PC-3 (cell line): ENCODE measurements around the gene RCBTB2. TPM values are rescaled to one million over a fixed set of nuclear protein-coding genes. Genes with fewer than 3 reads are reported as not detected.

Experiments used
- ATAC-seq: fragments of 200-7000 bp; cut with Tn5 transposase; 2 replicates; pipeline ENCODE4 v1.9.1; 2020; ENCODE audit warnings: mild to moderate bottlenecking, moderate library complexity
- BruUV-seq: library from RNA; stranded (reverse); fragments of 400-500 nt; replicated peaks from 2 replicates; lab custom pipeline; 2021; lab: Mats Ljungman, UMichigan
- CTCF ChIA-PET: fragments of 300-600 bp; sonication (Branson Sonifier 250); formaldehyde crosslinking; loops from one replicate; lab custom pipeline; 2022; ENCODE audit warnings: antibody characterized with exemption; lab: Charles Lee
- POLR2A ChIA-PET: fragments of 300-600 bp; sonication (Branson Sonifier 250); formaldehyde crosslinking; loops from one replicate; lab custom pipeline; 2022; ENCODE audit warnings: antibody characterized with exemption; ENCODE audit not compliant: unreplicated experiment; lab: Charles Lee
- DNase-seq: peaks from one replicate; pipeline ENCODE4 v3.0.0-alpha.2; 2015
- H2AFZ ChIP-seq: fragments of 300-600 bp; sonication (generic); 2 replicates; pipeline ENCODE4 v1.6.0; 2016; ENCODE audit warnings: antibody characterized with exemption, low read length
- H3F3A ChIP-seq: fragments of 300-600 bp; sonication (generic); one replicate; pipeline ENCODE4 v1.6.0; 2017; ENCODE audit warnings: antibody characterized with exemption, low read length, control low read depth, mild to moderate bottlenecking; ENCODE audit not compliant: unreplicated experiment
- H3K27ac ChIP-seq: fragments of 300-600 bp; sonication (generic); 2 replicates; pipeline ENCODE4 v1.5.1; 2016; ENCODE audit warnings: mild to moderate bottlenecking, low read length
- H3K27me3 ChIP-seq: fragments of 300-600 bp; sonication (generic); 2 replicates; pipeline ENCODE4 v1.6.1; 2016; ENCODE audit warnings: low read length, mixed read lengths
- H3K36me3 ChIP-seq: fragments of 300-600 bp; sonication (generic); 2 replicates; pipeline ENCODE4 v1.6.1; 2016; ENCODE audit warnings: low read depth, mixed run types, low read length, mixed read lengths
- H3K4me1 ChIP-seq: fragments of 300-600 bp; sonication (generic); 2 replicates; pipeline ENCODE4 v1.5.1; 2016; ENCODE audit warnings: low read length; ENCODE audit not compliant: insufficient read depth
- H3K4me2 ChIP-seq: fragments of 300-600 bp; sonication (generic); 2 replicates; pipeline ENCODE4 v1.6.0; 2016; ENCODE audit warnings: low read length
- H3K4me3 ChIP-seq: fragments of 300-600 bp; sonication (generic); 2 replicates; pipeline ENCODE4 v1.5.1; 2016; ENCODE audit warnings: mild to moderate bottlenecking, low read length, mixed read lengths
- H3K79me2 ChIP-seq: fragments of 300-600 bp; sonication (generic); 2 replicates; pipeline ENCODE4 v1.6.1; 2017; ENCODE audit warnings: low read length, mixed read lengths
- H3K9ac ChIP-seq: fragments of 300-600 bp; sonication (generic); 2 replicates; pipeline ENCODE4 v1.6.0; 2016; ENCODE audit warnings: mild to moderate bottlenecking, low read length
- H3K9me2 ChIP-seq: fragments of 300-600 bp; sonication (generic); replicated peaks from 2 replicates; pipeline ENCODE4 v1.6.1; 2016; ENCODE audit warnings: mixed run types, low read length, mixed read lengths
- H3K9me3 ChIP-seq: fragments of 300-600 bp; sonication (generic); 2 replicates; pipeline ENCODE4 v1.6.1; 2016; ENCODE audit warnings: low read length, mixed read lengths
- H4K20me1 ChIP-seq: fragments of 300-600 bp; sonication (generic); 2 replicates; pipeline ENCODE4 v1.6.1; 2016; ENCODE audit warnings: low read length, mixed read lengths
- EZH2 ChIP-seq: fragments of 300-600 bp; sonication (generic); IDR thresholded peaks from one replicate; pipeline ENCODE4 v1.6.1; 2017; ENCODE audit warnings: antibody characterized with exemption, mild to moderate bottlenecking, low read length; ENCODE audit not compliant: unreplicated experiment
- EZH2phosphoT487 ChIP-seq: fragments of 300-600 bp; sonication (generic); IDR thresholded peaks from 2 replicates; pipeline ENCODE4 v1.6.1; 2018; ENCODE audit warnings: mild to moderate bottlenecking, antibody characterized with exemption, low read length, borderline replicate concordance
- intact Hi-C: fragments of 100-400 bp; cut with micrococcal nuclease; formaldehyde crosslinking; loops from 2 replicates; pipeline ENCODE4 v1.9.0; 2023
- total RNA-seq: library from RNA; depleted of rRNA; stranded (reverse); fragments of >200 nt; gene quantifications from 2 replicates; pipeline ENCODE4 v1.2.3, GENCODE V29; 2014
- TF ChIP-seq, protein P1 (sequence below): fragments of 300-600 bp; sonication (generic); conservative IDR thresholded peaks from 2 replicates; pipeline ENCODE4 v1.5.1; 2017; ENCODE audit warnings: antibody characterized with exemption, low read depth, mild to moderate bottlenecking, low read length

RCBTB2 gene
- total RNA-seq, 1 experiment from 2014 or later = 2.5 TPM

- H3K27me3 ChIP-seq = no peaks in the 10 kb centered on the region
- ATAC-seq = no peak
- intact Hi-C loops = no loop called here
- TF ChIP-seq EZH2phosphoT487 = no peak
- TF ChIP-seq, protein P1, sequence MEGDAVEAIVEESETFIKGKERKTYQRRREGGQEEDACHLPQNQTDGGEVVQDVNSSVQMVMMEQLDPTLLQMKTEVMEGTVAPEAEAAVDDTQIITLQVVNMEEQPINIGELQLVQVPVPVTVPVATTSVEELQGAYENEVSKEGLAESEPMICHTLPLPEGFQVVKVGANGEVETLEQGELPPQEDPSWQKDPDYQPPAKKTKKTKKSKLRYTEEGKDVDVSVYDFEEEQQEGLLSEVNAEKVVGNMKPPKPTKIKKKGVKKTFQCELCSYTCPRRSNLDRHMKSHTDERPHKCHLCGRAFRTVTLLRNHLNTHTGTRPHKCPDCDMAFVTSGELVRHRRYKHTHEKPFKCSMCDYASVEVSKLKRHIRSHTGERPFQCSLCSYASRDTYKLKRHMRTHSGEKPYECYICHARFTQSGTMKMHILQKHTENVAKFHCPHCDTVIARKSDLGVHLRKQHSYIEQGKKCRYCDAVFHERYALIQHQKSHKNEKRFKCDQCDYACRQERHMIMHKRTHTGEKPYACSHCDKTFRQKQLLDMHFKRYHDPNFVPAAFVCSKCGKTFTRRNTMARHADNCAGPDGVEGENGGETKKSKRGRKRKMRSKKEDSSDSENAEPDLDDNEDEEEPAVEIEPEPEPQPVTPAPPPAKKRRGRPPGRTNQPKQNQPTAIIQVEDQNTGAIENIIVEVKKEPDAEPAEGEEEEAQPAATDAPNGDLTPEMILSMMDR = no peak
- no peak for TF ChIP-seq EZH2
- H3K4me2 ChIP-seq = peak overlapping the region; percentile 62; the same call in 1 of the 2 replicates
- H3K4me3 ChIP-seq = no peak overlapping the region
- H3K9ac ChIP-seq = peak overlapping the region; percentile 46
- no peaks in the 10 kb centered on the region for H3K9me2 ChIP-seq
- no peaks in the 10 kb centered on the region for H3K79me2 ChIP-seq
- H3F3A ChIP-seq = peaks cover 11% of the 10 kb centered on the region
- no peaks in the 10 kb centered on the region for H3K36me3 ChIP-seq
- ChIA-PET CTCF (no interaction called here), POLR2A (interaction anchor here (0.6 kb wide), 1 partner anchor 88 kb away, joined by 3 read pairs; no protein-coding TSS in a partner anchor)
- H3K4me1 ChIP-seq = peaks cover 43% of the 10 kb centered on the region
- BruUV-seq = no TSS peak
- peak overlapping the region; percentile 88 for H3K27ac ChIP-seq
- no peaks in the 10 kb centered on the region for H4K20me1 ChIP-seq
- DNase-seq = no peak
- H3K9me3 ChIP-seq = no peaks in the 10 kb centered on the region
- H2AFZ ChIP-seq = no peak overlapping the region
Observed at GRCh38 chr13:48488995-48489394, 43.9 kb downstream of the RCBTB2 start.

DNA sequence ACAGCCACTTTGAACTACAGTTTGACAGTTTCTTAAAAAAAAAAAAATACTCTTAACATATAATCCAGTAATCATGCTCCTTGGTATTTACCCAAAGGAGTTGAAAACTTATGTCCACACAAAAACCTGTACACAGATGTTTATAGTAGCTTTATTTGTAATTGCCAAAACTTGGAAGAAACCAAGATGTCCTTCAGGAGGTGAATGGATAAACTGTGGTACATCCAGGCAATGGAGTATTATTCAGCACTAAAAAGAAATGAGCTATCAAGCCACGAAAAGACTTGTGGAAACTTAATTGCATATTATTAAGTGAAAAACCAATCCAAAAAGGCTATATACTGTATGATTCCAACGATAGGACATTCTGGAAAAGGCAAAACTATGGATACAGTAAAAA is 44.9 kb downstream of the RCBTB2 start:
- intact Hi-C loops = no loop called here
- Histone ChIP-seq H3K79me2 (no peaks in the 10 kb centered on the region), H3K36me3 (no peaks in the 10 kb centered on the region), H3K4me1 (peaks cover 33% of the 10 kb centered on the region), H3K27me3 (no peaks in the 10 kb centered on the region), H4K20me1 (no peaks in the 10 kb centered on the region), H3F3A (peaks cover 11% of the 10 kb centered on the region), H3K9me2 (no peaks in the 10 kb centered on the region), H3K27ac (no peak overlapping the region), H3K4me3 (no peak overlapping the region), H3K9me3 (no peaks in the 10 kb centered on the region), H3K4me2 (no peak overlapping the region), H2AFZ (no peak overlapping the region), H3K9ac (no peak overlapping the region)
- POLR2A ChIA-PET = no interaction called here
- TF ChIP-seq EZH2phosphoT487 (no peak), EZH2 (no peak)
- TF ChIP-seq, protein P1 = no peak
- no TSS peak for BruUV-seq
- CTCF ChIA-PET = no interaction called here
- no peak for ATAC-seq
- DNase-seq = no peak

DNA sequence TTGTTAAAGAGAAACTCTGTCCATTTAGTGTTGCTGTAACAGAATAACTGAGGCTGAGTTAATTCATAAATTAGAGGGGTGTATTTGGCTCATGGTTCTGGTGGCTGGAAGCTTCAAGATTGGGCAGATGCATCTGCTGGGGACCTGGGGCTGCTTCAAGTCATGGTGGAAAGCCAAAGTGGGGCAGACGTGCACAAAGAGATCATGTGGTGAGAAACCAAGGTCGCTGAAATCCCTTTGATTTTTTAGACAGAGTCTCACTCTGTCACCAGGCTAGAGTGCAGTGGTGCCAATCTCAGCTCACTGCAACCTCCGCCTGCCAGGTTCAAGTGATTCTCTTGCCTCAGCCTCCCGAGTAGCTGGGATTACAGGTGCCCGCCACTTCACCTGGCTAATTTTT is 46.0 kb downstream of the RCBTB2 start:
- Histone ChIP-seq H3K36me3 (no peaks in the 10 kb centered on the region), H3K27me3 (no peaks in the 10 kb centered on the region), H3K9ac (no peak overlapping the region), H4K20me1 (no peaks in the 10 kb centered on the region), H3K79me2 (no peaks in the 10 kb centered on the region), H2AFZ (no peak overlapping the region), H3K4me3 (no peak overlapping the region), H3K4me1 (peaks cover 28% of the 10 kb centered on the region), H3K9me3 (no peaks in the 10 kb centered on the region), H3K9me2 (no peaks in the 10 kb centered on the region), H3K27ac (no peak overlapping the region), H3K4me2 (no peak overlapping the region), H3F3A (peaks cover 11% of the 10 kb centered on the region)
- ChIA-PET CTCF (no interaction called here), POLR2A (no interaction called here)
- no peak for DNase-seq
- ATAC-seq = no peak
- intact Hi-C loops = no loop called here
- BruUV-seq = no TSS peak
- TF ChIP-seq EZH2 = no peak
- TF ChIP-seq EZH2phosphoT487 = no peak
- TF ChIP-seq, protein P1 = no peak
